ENCODE results near the gene STUB1. TPM values are rescaled to one million over a fixed set of nuclear protein-coding genes. Genes with fewer than 3 reads are reported as not detected.

The STUB1 gene
- total RNA-seq (2014; rRNA removed; shearing (Covaris generic)) = 136 and 183 TPM in 2 replicates

GRCh38 chr16:679814-680624 lies at the start of gene STUB1:
TSS of gene STUB1 (plus strand) at chr16:680410. CDS start at chr16:680526, 116 bp downstream.
- DNase-seq (ENCODE audit: low read depth) = peak; percentile 81

- no peak for DNase-seq (ENCODE audit: low read depth)
These were observed 49.3 kb upstream of the STUB1 start, which contains the start of gene WFIKKN1 for GRCh38 chr16:630815-631405. TSS of gene WFIKKN1 (plus strand) at chr16:630985. CDS start at chr16:631254, 269 bp downstream.

GRCh38 chr16:631808-632358 lies 48.3 kb upstream of the STUB1 start:
- no peak for DNase-seq (ENCODE audit: low read depth)

- no peak for DNase-seq (ENCODE audit: low read depth)
These were observed 47.5 kb upstream of the STUB1 start for GRCh38 chr16:632486-633335.

- no peak for DNase-seq (ENCODE audit: low read depth)
These were observed 46.7 kb upstream of the STUB1 start for GRCh38 chr16:633336-634050.

GRCh38 chr16:634051-634670 lies 46.0 kb upstream of the STUB1 start:
- no peak for DNase-seq (ENCODE audit: low read depth)

GRCh38 chr16:634996-635395 lies 45.2 kb upstream of the STUB1 start:
- DNase-seq (ENCODE audit: low read depth) = no peak

- DNase-seq (ENCODE audit: low read depth) = no peak
These were observed 44.5 kb upstream of the STUB1 start for GRCh38 chr16:635573-636205.

GRCh38 chr16:636206-637080 lies 43.8 kb upstream of the STUB1 start, which contains the start of gene METTL26:
TSS of gene METTL26 (minus strand) at chr16:636305. CDS start at chr16:636290, 15 bp downstream.
- peak; percentile 91 for DNase-seq (ENCODE audit: low read depth)

GRCh38 chr16:637081-638018 lies 42.9 kb upstream of the STUB1 start:
- DNase-seq (ENCODE audit: low read depth) = peak; percentile 84

- no peak for DNase-seq (ENCODE audit: low read depth)
These were observed 42.1 kb upstream of the STUB1 start for GRCh38 chr16:638034-638543.

- DNase-seq (ENCODE audit: low read depth) = no peak
These were observed 41.4 kb upstream of the STUB1 start for GRCh38 chr16:638836-639235.

GRCh38 chr16:640614-641013 lies 39.6 kb upstream of the STUB1 start:
- no peak for DNase-seq (ENCODE audit: low read depth)

- peak; percentile 67 for DNase-seq (ENCODE audit: low read depth)
These were observed 38.7 kb upstream of the STUB1 start, which contains the start of gene MCRIP2 for GRCh38 chr16:641326-642188. TSS of gene MCRIP2 (plus strand) at chr16:641828. CDS start at chr16:641992, 164 bp downstream.

- peak; percentile 68 for DNase-seq (ENCODE audit: low read depth)
These were observed 37.8 kb upstream of the STUB1 start for GRCh38 chr16:642189-643049.

- no peak for DNase-seq (ENCODE audit: low read depth)
These were observed 37.2 kb upstream of the STUB1 start for GRCh38 chr16:643050-643368.

Data from RPMI7951 (cell line).